ENCODE results near the gene DAB2IP.

GRCh38 chr9:121818016-121818661 is 166.7 kb downstream of the DAB2IP start:
- TF ChIP-seq CTCF (optimal IDR thresholded peaks at IDR 0.05 in 1 of 3, IDR thresholded peaks at IDR 0.05 in 1 of 3, conservative IDR thresholded peaks at IDR 0.05 in 1 of 3; ENCODE audit: extremely low read depth in 1 of 3, insufficient read depth in 2 of 3, low read length in 3 of 3) (no peak), EZH2 (IDR thresholded peaks at IDR 0.05; ENCODE audit: low read length) (no peak)
